Stomach (tissue), 9 donors: ENCODE results near the gene CHST9. TPM values are rescaled to one million over a fixed set of nuclear protein-coding genes. Genes with fewer than 3 reads are reported as not detected.
"Not testable (repeated sequence)": the region's sequence is repeated elsewhere in the genome, so short reads cannot be mapped to it uniquely, and the experiment has no call there.

Source experiments
- DNase-seq, 2 donors: peaks; one replicate each; pipeline versions ENCODE4 v3.0.0 to v3.0.0-alpha.2; 2013 to 2019
- H3K27ac ChIP-seq, 5 donors: fragments of 200-600 bp in 4 of 5; sonication (generic) in 4 of 5; one replicate each; pipeline ENCODE4 v1.5.1; 2013 to 2019; ENCODE audit warnings: mild to moderate bottlenecking in 1 of 5, moderate library complexity in 1 of 5
- H3K27me3 ChIP-seq, 3 donors: fragments of 200-600 bp; sonication (generic); one replicate each; pipeline ENCODE4 v1.5.1; 2017 to 2019; ENCODE audit warnings: mixed run types in 1 of 3
- H3K36me3 ChIP-seq, 4 donors: fragments of 200-600 bp; sonication (generic); 1 replicate in 3 of 4; 2 replicates in 1 of 4; pipeline ENCODE4 v1.5.1; 2016 to 2019
- H3K4me1 ChIP-seq, 4 donors: fragments of 200-600 bp; sonication (generic); one replicate each; pipeline ENCODE4 v1.5.1; 2016 to 2019
- H3K4me3 ChIP-seq, 4 donors: fragments of 200-600 bp; sonication (generic) in 3 of 4; one replicate each; pipeline ENCODE4 v1.5.1; 2016 to 2019; ENCODE audit warnings: mild to moderate bottlenecking in 1 of 4
- H3K9me3 ChIP-seq, 4 donors: fragments of 200-600 bp; sonication (generic); one replicate each; pipeline ENCODE4 v1.5.1; 2016 to 2019
- EP300 ChIP-seq: sonication (generic); formaldehyde crosslinking; IDR thresholded peaks from one replicate; pipeline ENCODE4 v1.6.1; 2017; ENCODE audit warnings: antibody characterized with exemption
- POLR2A ChIP-seq, 4 donors: fragments of 450-650 bp; IDR thresholded peaks; one replicate each; pipeline ENCODE4 v1.6.1; 2016; ENCODE audit warnings: antibody characterized with exemption in 4 of 4, control low read depth in 2 of 4, mild to moderate bottlenecking in 1 of 4, moderate library complexity in 1 of 4
- POLR2AphosphoS5 ChIP-seq, 3 donors: sonication (generic); formaldehyde crosslinking; IDR thresholded peaks; one replicate each; pipeline ENCODE4 v1.6.1; 2016; ENCODE audit warnings: antibody characterized with exemption in 3 of 3
- WGBS, 5 donors: extraction: QIAGEN DNeasy Blood & Tissue Kit in 3 of 5; methylation state at CpG; one replicate each; pipeline versions ENCODE4 v1.1.5 to v1.1.7; 2013 to 2018; 5-methylcytosine and 5-hydroxymethylcytosine counted together
- intact Hi-C: fragments of 100-400 bp; cut with DNase I; formaldehyde crosslinking; loops from one replicate; pipeline ENCODE4 v1.15.1; 2023; ENCODE audit warnings: low total_unique reads
- polyA plus RNA-seq, 3 donors: library from polyadenylated mRNA; stranded (reverse); fragments of 200-250 nt; gene quantifications; one replicate each; pipeline ENCODE4 v1.2.3, GENCODE V29; 2013
- total RNA-seq, 5 donors: library from RNA; depleted of rRNA; stranded (reverse); fragments of >200 nt; gene quantifications; one replicate each; pipeline versions ENCODE4 v1.1.0 to v1.2.3, GENCODE V29; 2014 to 2016
- TF ChIP-seq, protein P1 (sequence below), 7 experiments: fragments of 450-650 bp in 4 of 7; fragments of 200-600 bp in 3 of 7; sonication (generic) in 3 of 7; IDR thresholded peaks; one replicate each; pipeline ENCODE4 v1.5.1; 2016 to 2019; ENCODE audit warnings: antibody characterized with exemption in 7 of 7, control low read depth in 2 of 7, mild to moderate bottlenecking in 1 of 7
- donor health status: healthy with polysubstance abuse.
- donor health status: Bipolar disorder and iron deficiency.
- donor health status: healthy.

CHST9 gene
- total and polyA plus RNA-seq, 8 donors, result 0.29 to 2.2 (median 1.1) TPM; not detected in 2

DNA sequence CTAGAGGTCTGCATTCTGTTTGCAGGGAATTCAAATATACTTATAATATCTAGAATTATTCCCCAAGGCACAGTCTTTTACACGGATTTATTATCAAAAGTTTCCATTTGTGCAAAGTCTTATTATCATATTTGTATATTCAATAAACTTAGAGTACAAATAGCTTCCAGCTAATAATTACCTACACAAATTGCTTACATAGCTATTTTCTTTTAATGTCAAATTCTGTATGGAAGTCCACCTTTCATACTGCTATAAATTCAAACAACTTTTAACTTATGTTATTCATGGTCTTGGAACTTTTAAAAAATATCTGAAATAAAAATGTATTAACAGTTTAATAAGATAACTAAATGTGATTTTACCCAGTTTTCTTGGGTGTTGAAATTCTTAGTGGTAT lies 13.1 kb downstream of the CHST9 start:
- Histone ChIP-seq H3K4me3 (no peak overlapping the region), H3K27me3 (no peaks in the 10 kb centered on the region), H3K4me1 (no peaks in the 10 kb centered on the region), H3K36me3 (no peaks in the 10 kb centered on the region), H3K27ac (no peak overlapping the region), H3K9me3 (no peaks in the 10 kb centered on the region)
- no peak for DNase-seq
- intact Hi-C loops, result no loop called here
- WGBS, 5 donors, result 22 to 36% (median 32%) methylated on average over 1 of the region's 1 CpG
- TF ChIP-seq, protein P1, sequence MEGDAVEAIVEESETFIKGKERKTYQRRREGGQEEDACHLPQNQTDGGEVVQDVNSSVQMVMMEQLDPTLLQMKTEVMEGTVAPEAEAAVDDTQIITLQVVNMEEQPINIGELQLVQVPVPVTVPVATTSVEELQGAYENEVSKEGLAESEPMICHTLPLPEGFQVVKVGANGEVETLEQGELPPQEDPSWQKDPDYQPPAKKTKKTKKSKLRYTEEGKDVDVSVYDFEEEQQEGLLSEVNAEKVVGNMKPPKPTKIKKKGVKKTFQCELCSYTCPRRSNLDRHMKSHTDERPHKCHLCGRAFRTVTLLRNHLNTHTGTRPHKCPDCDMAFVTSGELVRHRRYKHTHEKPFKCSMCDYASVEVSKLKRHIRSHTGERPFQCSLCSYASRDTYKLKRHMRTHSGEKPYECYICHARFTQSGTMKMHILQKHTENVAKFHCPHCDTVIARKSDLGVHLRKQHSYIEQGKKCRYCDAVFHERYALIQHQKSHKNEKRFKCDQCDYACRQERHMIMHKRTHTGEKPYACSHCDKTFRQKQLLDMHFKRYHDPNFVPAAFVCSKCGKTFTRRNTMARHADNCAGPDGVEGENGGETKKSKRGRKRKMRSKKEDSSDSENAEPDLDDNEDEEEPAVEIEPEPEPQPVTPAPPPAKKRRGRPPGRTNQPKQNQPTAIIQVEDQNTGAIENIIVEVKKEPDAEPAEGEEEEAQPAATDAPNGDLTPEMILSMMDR (IDR thresholded peaks at IDR 0.05), result no peak
- TF ChIP-seq EP300 (no peak), POLR2AphosphoS5 (IDR thresholded peaks at IDR 0.05) (no peak), POLR2A (IDR thresholded peaks at IDR 0.05) (no peak)

- peaks cover 0 to 9% (median 0%) of the 10 kb centered on the region in 4 donors for H3K9me3 ChIP-seq
- WGBS, 5 donors, result 39 to 63% (median 45%) methylated on average over 1 of the region's 1 CpG
- no peak overlapping the region for H3K4me3 ChIP-seq
- no peak for TF ChIP-seq POLR2AphosphoS5 (IDR thresholded peaks at IDR 0.05)
- TF ChIP-seq EP300, result no peak
- no peak for TF ChIP-seq POLR2A (IDR thresholded peaks at IDR 0.05)
- intact Hi-C loops, result no loop called here
- DNase-seq, result no peak
- no peak overlapping the region for H3K27ac ChIP-seq
- H3K4me1 ChIP-seq, result no peaks in the 10 kb centered on the region
- no peaks in the 10 kb centered on the region for H3K27me3 ChIP-seq
- H3K36me3 ChIP-seq, result no peaks in the 10 kb centered on the region
These were observed 19.7 kb downstream of the CHST9 start for GRCh38 chr18:27165412-27165811.

DNA sequence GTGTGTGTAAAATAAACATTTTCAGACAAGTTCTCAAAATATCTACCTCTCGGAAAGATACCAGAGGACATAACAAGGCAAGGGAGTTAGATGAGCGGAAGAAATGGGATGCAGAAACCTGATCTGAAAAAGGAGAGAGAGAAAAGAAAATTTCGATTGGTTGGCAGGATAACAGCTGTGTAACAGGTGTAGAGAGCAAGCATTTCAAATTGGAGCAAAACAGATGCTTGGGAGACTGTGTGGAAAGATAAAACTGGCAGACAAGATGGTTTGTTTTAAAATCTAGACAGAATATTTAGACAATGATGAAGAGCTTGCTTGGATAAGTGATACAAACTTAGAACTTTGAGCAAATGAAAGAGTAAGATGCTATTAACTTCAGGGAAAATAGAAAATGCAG lies 20.2 kb downstream of the CHST9 start:
- DNase-seq, result no peak
- Histone ChIP-seq H3K27ac (no peak overlapping the region), H3K4me1 (no peaks in the 10 kb centered on the region), H3K4me3 (no peak overlapping the region), H3K9me3 (peaks cover 0 to 9% (median 0%) of the 10 kb centered on the region in 4 donors), H3K36me3 (no peaks in the 10 kb centered on the region), H3K27me3 (no peaks in the 10 kb centered on the region)
- WGBS, 5 donors, result 70 to 87% (median 76%) methylated on average over 3 of the region's 3 CpGs
- intact Hi-C loops, result no loop called here
- TF ChIP-seq EP300 (no peak), POLR2AphosphoS5 (IDR thresholded peaks at IDR 0.05) (no peak), POLR2A (IDR thresholded peaks at IDR 0.05) (no peak)
- TF ChIP-seq, protein P1 (IDR thresholded peaks at IDR 0.05), result no peak

DNA sequence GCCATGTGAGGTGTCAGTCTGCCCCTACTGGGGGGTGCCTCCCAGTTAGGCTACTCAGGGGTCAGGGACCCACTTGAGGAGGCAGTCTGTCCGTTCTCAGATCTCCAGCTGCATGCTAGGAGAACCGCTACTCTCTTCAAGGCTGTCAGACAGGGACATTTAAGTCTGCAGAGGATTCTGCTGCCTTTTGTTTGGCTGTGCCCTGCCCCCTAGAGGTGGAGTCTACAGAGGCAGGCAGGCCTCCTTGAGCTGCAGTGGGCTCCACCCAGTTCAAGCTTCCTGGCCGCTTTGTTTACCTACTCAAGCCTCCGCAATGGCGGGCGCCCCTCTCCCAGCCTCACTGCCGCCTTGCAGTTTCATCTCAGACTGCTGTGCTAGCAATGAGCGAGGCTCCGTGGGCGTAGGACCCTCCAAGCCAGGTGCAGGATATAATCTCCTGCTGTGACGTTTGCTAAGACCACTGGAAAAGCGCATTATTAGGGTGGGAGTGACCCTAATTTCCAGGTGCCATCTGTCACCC lies 21.9 kb downstream of the CHST9 start:
- WGBS, 5 donors, result 89 to 98% (median 94%) methylated on average over 11 to 12 of the region's 12 CpGs
- H3K4me3 ChIP-seq, result not testable (repeated sequence)

DNA sequence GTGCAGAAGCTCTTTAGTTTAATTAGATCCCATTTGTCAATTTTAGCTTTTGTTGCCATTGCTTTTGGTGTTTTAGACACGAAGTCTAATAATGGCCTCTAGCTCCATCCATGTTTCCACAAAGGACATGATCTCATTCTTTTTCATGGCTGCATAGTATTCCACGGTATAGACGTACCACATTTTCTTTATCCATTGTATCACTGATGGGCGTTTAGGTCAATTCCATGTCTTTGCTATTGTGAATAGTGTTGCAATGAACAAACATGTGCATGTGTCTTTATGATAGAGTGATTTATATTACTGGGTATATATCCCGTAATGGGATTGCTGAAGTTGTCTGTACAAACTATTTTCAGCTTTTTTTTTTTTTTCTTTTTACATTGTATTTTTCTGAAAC lies 35.9 kb downstream of the CHST9 start:
- DNase-seq, H3K9me3 ChIP-seq, intact Hi-C loops, H3K4me1 ChIP-seq, H3K36me3 ChIP-seq, H3K27me3 ChIP-seq, H3K27ac ChIP-seq, H3K4me3 ChIP-seq: not testable (repeated sequence)
- 36 to 82% (median 57%) methylated on average over 5 of the region's 5 CpGs for WGBS, 5 donors

More for the DNA sequence above, 21.9 kb downstream of the CHST9 start:
- H3K27me3 ChIP-seq, H3K4me1 ChIP-seq, intact Hi-C loops, H3K36me3 ChIP-seq, H3K27ac ChIP-seq, DNase-seq, H3K9me3 ChIP-seq: not testable (repeated sequence)

DNA sequence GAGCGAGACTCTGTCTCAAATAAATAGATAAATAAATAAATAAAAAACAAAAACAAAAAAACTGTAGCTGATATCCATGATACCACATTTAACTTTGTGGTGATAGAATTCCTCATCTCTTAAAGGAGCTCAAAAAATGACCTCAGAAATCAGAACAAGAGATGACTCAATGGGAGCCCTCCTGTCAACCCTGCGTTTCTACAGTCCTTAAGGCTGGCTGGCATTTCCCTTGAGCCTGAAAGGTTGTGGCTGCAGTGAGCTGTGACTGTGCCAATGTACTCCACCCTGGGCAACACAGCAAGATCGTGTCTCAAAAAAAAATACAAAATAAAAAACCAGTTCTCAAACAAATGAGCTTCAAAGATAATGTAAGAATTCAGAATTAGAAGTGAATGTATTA lies 40.4 kb downstream of the CHST9 start:
- no peak for DNase-seq

More for the DNA sequence above, 40.4 kb downstream of the CHST9 start:
- Histone ChIP-seq H3K4me3 (no peak overlapping the region), H3K4me1 (peaks cover 0 to 12% (median 5%) of the 10 kb centered on the region in 4 donors), H3K27ac (no peak overlapping the region), H3K36me3 (no peaks in the 10 kb centered on the region), H3K27me3 (no peaks in the 10 kb centered on the region), H3K9me3 (no peaks in the 10 kb centered on the region)
- intact Hi-C loops, result no loop called here
- WGBS, 5 donors, result 58 to 72% (median 67%) methylated on average over 3 of the region's 3 CpGs
- no peak for TF ChIP-seq POLR2A (IDR thresholded peaks at IDR 0.05)
- TF ChIP-seq, protein P1 (IDR thresholded peaks at IDR 0.05), result no peak
